Activated gamma-delta T cell (primary cell): Measurements from ENCODE around the gene UBR1.
"Not testable (repeated sequence)": the region's sequence is repeated elsewhere in the genome, so short reads cannot be mapped to it uniquely, and the experiment has no call there.

Source experiments
- DNase-seq: peaks from one replicate; lab custom pipeline; 2025; lab: John Stamatoyannopoulos, UW

The UBR1 gene

DNA sequence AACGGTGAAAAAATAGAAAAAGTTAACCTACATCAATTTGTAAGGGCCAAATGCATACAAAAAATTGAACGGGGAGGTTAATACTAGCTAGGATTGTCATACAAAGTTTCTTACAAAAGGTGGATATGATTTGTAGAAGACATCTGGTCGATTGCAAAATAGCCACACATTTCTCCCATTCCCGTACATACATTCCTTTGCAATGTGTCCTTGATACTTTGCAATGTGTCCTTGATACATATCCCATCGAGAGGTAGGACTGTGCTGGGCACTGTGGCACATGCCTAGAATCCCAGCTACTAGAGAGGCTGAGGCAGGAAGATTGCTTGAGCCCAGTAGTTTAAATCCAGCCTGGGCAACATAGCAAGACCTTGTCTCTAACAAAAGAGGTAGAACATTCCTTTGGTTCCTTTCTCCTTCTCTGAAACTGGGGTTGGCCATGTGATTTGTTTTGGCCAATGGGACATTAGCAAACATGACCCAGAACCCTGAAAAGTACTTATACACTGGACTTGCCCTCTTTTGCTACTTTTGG, 194.7 kb downstream of the UBR1 start:
- no peak for DNase-seq

DNA sequence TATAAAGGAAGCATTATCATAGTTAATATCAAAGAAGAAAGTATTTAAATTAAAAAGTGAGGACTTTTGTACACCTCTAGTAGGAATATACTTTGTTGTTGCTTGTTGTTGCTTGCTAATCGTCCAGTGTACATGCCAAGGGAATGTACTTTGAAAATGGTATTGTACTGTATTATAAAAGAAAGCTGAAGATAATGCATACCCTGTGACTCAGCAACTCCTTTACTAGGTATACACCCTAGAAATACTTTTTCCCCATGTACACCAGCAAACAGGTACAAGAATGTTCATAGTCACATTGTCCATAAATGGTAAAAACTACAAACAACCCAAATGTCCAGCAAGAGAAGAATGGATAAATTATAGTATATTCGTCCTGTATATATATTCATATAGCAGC, 197.3 kb downstream of the UBR1 start:
- DNase-seq: no peak

DNA sequence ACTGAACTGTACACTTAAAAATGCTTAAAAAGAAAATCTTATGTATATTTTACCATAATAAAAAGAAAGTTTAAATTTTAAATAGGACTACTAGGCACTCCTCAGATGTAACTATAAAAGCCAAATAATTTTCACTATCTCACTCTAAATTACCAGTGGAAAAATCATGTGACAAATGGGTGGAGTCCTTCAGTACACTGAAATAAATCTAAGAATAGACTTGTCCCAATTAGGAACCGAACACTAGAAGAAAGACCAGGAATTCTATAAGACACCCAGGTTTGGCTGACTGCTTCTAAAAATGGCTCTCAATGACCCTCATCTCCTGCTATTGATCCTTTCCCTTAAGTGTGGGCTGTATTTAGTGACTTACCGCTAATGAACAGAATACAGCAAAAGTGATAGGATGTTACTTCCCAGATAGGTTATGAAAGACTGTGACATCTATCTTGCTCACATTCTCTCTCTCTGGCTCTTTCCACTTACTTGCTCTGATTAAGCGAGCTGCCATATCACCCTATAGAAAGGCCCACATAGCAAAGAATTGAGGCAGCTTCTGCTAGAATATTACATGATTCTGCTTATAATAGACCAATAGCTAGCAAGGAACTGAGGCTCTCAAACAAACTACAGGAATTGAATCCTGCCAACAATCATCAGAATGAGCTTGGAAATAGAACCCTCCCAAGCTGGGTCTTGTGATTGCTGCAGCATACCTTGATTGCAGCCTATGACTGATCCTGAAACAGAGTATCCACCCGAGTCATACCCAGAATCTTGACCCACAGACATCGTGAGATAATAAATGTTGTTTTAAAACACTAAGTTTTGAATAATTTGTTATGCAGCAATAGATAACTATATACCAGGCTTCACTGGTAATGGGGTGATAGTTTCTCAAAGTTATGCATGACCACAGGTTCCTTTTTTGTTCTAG, 202.2 kb downstream of the UBR1 start:
- no peak for DNase-seq

DNA sequence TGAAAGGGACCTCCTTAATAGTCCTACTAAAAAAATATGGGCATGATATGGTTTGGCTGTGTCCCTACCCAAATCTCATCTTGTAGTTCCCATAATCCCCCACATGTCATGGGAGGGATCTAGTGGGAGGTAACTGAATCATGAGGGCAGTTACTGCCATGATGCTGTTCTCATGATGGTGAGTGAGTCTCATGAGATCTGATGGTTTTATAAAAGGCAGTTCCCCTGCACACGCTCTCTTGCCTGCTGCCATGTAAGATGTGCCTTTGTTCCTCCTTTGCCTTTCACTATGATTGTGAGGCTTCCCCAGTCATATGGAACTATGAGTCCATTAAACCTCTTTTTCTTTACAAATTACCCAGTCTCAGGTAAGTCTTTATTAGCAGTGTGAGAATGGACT, 211.9 kb downstream of the UBR1 start:
- DNase-seq: not testable (repeated sequence)
